HG03460 (cell line): ENCODE data around the gene CAPN12.

Source experiments
- ATAC-seq: cut with Tn5 transposase; IDR thresholded peaks from one replicate; pipeline ENCODE4 v1.9.1; 2021; ENCODE audit not compliant: unreplicated experiment

CAPN12 gene

DNA sequence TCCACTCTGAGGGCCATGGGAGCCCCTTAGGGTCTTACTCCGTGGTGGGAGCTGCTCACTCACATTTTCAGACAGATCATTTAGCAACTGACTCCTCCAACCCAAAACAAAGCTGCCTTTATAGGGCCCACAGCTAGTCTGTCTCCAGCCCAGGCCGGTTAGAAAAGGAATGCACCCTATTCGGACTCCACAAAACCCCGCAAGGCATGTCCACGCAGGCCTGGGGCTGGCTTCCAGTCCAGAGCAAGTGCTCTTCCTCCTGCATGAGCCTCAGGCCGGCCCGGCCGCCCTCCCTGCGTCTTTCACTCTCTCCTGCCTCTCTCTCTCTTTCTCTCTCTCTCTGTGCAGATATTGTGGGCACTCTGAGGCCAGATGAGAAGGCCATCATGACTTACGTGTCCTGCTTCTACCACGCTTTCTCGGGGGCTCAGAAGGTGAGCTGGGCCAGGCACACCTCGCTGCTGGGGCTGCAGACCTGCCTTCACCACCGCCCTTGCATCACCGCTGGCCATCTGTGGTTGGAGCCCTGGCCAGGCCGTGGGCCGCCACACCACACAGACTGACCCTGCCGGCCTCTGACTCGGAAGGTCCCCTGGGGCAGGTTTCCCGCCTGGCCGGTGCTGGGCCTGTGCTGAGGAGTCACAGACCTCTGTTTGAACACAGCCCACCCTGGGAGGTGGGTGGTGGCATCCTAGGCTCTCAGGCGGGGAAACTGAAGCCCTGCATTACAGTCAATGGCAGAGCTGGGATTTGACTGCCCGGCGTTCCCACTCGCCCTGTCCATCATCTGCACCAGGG is 33.1 kb downstream of the CAPN12 start:
- ATAC-seq = no peak

DNA sequence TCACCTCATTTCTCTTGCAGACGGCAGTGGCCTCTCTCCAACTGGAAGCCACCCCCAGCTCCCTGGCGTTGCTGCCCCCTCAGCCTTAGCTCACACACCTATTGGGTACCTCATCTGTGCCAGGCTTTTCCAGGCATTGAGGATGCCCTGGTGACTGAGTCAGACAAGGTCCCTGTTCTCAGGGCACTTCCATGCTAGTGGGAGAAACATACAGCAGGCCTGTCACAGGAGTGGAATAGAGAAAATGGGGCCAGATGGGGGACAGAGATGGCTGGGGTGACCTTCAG is 33.9 kb downstream of the CAPN12 start:
- no peak for ATAC-seq

DNA sequence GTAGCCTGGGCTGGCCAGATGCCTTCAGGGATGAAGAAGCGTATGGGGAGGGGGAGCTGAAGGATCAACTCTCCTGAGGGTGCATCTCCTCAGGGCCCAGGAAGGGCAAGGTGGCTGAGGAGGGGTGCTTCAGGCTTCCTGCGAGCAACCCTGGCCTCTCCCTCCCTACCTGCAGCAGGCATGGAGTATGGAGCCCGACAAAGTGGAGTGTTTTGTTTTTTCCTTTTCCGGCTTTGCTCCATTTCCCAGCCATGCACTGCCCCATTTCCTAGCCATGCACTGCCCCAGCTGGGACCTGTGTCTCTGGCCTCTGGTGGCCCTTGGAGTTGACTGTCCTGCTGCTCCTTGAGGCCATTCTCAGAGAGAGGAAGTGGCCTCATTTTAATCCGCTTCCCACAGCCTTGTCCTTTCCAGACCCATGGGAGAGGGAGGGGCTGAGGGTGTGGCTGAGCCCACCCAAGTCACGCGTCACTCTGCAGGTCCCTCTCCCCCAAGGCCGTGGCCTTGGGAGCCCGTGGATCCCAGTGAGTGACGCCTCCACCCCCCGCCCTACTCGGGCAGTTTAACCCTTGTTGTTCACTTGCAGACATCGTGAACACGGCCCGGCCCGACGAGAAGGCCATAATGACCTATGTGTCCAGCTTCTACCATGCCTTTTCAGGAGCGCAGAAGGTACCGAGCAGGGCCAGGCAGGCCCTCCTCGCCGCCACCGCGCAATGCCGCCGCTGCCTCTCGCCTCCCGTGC is 34.4 kb downstream of the CAPN12 start:
- ATAC-seq = no peak

DNA sequence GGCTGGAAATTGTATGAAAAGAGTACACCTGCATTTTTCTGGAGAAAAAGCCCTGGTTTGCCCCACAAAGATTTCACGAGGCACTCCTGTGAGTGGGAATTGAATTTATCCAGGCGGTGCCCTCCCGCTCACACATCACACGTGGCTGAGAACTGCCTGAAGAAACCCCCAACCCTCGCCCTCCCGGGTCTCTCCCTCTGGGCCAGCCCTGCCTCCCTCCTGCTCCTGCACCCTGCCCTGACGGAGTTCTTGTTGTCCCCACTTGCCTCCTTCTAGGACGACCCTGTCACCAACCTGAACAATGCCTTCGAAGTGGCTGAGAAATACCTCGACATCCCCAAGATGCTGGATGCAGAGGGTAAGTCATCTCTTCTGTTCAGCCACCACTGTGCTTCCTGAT is 35.2 kb downstream of the CAPN12 start:
- ATAC-seq = no peak

DNA sequence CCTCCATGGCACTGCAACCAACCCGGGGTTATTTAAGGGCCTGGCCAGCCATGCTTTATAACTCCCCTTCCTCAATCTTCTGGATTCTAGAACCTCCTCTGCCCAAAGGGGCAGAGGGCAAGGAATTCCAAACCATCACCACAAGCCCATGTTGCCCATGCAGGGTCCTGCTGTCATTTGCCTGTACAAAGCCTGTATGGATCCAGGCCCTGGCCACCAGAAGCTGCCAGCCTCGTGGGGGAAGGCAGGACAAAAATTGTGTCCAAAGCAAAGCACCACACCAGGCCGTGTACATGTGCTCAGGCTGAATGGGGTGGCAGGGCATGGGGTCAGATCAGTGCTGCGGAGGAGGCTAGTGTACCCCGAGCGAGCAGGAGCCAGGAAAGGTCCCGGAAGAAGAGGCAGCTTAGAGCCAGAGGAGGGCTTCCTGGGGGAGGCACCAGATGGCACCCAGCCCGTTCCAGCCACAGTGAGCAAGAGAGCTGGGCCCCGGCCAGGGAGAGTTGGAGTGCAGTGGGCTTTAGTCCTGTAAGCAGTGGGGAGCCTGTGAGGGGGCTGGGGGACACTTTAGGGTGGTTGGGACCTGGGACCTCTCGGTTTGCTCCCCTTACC is 35.8 kb downstream of the CAPN12 start:
- no peak for ATAC-seq

DNA sequence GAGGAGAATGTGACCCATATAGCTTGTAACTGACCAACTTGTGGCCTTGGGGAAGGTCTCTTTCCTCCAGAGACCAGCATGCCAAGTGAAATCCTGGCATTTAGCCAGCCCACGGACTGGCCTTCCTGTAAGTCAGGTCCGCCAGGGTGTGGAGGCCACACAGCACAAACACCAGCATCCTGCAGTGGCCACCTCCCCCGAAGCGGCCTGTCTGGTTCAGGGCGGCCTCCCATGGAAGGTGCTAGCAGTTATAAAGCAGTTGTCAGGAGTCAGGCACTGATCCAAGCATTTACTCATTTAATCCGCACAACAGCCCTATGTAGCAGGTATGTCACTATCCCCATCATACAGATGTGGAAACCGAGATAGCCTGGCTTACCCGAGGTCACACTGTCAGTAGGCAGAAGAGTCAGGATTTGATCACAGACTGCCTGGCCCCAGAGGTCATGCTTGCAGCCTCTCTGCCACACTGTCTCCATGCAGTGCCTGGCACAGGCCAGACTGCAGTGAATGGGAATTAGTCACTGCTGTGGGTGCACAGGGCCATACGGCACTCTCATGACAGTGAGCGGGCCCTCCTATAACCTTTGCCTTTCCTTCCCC is 36.7 kb downstream of the CAPN12 start:
- ATAC-seq = no peak

DNA sequence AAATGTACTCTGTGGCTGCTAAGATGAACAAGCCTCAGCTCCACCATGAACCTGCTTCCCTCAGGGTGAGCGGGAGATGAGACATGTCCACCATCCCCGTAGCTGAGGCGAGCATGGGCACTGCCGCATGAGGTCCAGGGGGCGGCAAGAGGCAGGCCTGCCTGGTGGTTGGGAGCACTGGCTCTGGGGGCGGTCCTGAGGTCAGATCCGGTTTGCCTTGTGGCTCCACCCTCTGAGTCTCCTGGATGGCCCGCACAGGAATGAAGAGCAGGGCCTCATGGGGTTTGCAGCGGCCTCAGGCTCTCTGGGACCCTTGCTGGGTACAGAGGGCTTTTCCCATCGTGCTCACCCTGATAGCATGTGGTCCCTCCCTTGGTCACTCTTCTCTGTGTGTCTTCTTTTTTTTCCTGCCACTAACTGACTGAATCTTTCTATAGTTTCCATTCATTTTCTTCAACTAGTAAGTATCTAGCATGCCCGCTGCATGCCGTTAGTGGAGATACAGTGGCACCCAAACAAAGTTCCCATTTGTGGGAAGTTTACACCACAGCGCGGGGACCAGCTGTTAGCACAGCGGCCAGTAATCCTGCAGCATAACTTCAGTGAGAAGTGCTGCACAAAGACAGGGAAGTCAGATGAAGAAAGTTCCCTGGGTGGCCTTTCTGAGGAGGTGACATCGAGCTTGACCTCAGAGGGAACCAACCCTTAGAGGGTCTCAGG is 37.3 kb downstream of the CAPN12 start:
- ATAC-seq = no peak

DNA sequence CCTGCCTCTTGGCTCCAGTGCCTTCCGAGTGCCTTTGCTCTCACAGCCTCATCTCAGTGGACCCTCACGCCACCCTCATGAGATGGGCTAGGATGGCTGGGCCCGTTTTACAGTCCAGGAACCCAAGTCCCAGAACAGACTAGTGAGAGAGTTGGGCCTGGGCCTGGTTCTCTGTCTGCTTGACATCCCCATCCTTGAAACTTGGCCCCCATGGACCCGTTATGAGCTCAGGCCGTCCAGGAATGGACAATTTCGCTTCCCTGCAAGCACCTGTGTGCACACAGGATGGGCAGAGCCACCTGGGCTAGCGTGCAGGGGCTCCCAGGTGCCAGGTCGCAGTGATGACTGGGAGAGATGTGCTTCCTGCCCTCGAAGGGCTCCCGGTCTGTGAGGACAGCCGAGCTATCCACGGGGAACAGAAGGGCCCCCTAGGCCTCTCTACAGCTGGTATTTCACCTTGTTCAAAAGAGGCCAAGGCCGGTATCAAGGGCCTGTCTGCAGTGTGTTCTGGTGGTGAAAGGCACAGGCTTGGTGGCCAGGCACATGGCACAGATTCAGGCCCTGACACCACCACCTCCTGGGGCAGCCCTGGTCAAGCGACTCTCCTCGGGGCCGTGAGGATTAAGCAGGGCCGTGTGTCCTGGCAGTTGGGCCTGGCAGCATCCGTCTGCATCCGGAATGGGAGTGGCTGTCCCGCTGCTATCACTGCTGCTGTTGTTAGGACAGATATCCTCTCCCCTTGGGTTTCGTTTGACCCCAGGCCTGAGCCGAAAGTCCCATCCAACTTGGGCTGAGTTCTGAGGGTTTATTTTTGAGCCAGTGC is 38.9 kb downstream of the CAPN12 start:
- no peak for ATAC-seq

DNA sequence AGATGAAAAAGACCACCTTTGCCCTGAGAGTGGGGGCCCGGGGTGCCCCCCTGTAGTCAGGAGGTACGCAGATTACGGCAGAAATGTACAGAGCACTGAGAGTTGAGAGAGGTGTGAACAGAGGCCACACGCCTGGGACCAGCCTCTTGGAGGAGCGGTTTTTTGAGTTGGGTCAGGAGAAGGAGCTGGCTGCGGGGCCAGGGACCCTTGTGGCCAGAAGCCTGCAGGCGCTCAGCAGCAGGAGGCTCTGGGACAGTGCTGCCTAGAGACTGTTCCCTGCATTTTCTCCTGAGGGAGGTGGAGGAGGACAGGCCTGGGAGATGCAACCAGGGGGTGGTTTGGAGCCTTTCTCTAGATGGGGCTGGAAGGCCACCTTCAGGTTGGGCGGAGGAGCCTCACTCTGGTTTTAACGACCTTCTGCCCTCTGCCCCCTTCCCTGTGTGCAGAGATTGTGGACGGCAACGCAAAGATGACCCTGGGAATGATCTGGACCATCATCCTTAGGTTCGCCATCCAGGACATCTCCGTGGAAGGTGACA is 39.7 kb downstream of the CAPN12 start:
- no peak for ATAC-seq

DNA sequence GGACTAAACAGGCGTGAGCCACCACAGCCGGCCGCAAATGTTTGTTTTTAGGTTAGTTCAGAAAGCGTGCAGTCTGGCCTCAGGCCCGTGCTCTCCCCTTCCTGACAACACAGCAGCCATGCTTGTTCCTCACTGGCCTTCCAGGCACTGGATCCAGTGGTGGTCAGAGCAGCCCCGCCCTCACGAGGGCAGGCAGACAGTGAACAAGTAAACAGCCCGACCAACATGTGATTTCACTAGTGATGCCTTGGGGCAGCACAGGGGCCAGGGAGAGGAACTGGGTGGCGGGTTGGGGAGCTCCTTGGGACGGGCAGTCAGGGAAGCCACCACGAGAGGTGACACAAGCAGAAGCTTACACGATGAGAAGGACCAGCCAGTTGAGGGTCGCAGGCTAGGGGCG is 40.8 kb downstream of the CAPN12 start:
- no peak for ATAC-seq

DNA sequence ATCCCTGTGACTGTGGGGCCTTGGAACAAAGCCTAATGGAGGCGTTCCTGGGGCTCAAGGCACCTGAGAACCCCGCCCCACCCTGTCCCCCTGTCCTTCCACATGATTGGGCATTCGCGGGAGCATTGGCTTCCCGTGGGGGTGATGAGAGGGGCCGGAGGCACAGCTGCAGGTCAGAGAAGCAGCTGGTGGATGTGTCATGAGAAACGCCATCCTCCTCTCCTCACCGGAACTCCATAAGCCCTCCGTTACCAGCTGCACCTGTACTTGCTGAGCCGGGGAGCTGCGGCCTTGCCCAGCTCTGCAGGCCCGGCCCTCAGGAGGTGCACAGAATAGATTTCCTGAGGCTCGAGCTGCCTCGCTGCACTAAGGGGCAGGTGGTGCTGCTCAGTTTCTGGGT is 42.0 kb downstream of the CAPN12 start:
- ATAC-seq = no peak

DNA sequence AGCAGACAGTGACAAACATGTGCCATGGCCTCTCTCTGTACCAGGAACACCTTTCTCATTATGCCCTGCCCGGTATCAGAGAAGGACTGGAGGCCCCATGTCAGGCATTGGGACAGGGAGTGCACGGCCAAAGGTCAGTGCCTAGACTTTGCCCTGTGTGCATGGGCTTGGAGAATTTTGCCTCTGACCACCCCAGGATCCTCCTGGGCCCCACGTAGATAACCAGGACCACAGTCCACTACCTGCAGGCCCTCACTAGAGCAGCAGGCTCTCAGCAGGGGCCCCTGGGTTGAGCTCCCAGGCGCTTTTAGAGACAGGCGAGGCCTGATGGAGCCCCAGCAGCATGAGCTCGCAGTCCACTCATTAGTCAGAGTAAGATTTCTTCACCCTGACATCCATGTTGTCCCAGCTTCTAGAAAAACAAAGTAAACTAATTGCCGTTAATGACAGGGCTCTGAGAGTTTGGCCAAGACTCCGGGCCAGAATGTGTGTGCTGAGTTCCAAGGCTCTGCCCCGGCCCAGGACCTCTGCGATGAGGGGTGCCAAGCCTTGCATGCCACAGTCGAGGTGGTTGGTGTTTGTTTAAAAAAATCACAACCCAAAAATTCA is 42.7 kb downstream of the CAPN12 start:
- ATAC-seq = no peak

DNA sequence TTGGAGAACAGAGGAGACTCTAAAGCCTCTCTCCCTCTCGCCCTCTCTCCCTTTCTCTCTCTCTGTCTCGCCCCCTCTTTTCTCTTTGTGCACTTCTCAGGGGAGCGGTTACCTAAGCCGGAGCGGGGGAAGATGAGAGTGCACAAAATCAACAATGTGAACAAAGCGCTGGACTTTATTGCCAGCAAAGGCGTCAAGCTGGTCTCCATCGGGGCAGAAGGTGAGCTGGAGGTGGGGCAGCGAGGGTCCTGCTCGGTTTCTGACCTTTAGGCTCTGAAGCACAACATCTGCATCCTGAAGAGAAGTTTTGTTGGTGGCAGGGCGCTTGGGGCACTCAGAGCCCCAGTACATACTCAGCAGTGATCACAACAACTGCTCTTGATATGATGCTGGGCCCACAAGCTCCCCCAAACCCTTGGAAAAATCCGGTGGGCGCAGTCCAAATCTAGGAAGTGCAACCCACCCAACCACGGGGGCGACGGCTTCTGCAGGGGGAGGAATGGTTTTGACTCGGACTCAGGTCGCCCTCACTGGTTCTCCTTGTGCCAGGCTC is 43.3 kb downstream of the CAPN12 start:
- ATAC-seq = no peak

DNA sequence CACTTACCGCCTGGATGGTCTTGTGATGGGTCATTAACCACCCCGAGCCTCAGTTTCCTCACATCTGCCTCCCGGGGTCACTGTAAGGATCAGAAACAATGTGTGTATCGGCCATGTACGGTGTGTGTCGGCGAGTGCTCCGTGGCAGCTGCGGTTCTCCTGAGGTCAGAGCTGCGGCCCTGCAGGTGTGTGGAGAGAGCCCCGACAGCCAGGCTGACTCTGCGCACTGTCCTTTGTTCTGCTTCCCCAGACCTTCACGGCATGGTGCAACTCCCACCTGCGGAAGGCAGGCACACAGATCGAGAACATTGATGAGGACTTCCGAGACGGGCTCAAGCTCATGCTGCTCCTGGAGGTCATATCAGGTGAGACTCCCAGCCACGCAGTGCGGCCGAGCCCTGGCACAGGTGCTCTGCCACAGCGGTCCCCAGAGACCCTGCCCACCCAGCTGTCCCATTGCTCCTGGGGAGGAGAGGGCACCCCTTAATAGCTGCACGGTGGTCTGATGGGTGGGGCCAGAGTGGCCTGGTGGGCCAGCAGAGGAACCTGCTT is 43.8 kb downstream of the CAPN12 start:
- no peak for ATAC-seq

DNA sequence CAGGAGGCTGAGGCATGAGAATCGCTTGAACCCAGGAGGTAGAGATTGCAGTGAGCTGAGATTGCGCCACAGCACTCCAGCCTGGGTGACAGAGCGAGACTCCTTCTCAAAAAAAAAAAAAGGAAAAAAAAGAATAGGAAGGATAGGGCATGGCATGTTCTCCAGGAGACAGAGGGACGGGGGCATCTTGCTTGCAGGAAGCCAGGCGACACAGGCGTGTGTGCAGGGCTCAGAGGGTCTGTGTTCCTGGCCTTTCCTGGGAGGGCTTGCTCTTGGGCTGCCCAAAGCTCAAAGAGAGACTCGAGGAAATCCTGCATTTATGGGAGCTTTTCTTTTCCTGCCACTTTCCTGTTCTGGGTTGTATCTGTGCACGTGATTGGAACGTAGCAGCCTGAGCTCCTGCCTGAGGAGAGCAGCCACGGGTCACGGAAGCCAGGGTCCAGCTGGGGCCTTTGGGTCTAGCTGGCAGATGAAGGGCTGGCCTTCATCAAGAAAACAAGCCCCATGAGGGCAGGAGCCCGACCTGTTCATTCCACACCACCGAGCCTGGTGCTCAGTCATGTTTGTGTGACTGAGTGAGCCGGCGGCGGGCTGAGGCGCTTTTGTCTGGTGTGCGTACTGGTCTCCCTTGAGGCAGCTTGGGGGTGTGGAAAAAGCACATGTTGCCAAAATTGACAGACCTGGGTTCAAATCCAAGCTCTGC is 44.5 kb downstream of the CAPN12 start:
- ATAC-seq = no peak

DNA sequence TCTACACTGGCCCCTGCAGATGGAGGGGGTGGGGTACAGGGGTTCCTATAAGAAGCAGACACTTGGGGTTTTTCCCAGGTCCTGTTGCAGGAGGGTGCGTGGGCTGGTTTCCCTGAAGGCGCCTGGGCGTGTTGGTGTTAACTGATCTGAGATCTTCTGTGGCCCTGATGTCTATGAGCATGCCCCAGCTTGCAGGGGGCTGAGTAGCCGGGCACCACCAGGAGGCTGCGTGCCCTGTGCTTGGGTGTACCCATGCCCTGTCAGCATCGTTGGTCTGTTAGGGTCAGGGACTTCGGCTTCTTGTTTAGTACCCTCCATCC is 45.3 kb downstream of the CAPN12 start:
- no peak for ATAC-seq

DNA sequence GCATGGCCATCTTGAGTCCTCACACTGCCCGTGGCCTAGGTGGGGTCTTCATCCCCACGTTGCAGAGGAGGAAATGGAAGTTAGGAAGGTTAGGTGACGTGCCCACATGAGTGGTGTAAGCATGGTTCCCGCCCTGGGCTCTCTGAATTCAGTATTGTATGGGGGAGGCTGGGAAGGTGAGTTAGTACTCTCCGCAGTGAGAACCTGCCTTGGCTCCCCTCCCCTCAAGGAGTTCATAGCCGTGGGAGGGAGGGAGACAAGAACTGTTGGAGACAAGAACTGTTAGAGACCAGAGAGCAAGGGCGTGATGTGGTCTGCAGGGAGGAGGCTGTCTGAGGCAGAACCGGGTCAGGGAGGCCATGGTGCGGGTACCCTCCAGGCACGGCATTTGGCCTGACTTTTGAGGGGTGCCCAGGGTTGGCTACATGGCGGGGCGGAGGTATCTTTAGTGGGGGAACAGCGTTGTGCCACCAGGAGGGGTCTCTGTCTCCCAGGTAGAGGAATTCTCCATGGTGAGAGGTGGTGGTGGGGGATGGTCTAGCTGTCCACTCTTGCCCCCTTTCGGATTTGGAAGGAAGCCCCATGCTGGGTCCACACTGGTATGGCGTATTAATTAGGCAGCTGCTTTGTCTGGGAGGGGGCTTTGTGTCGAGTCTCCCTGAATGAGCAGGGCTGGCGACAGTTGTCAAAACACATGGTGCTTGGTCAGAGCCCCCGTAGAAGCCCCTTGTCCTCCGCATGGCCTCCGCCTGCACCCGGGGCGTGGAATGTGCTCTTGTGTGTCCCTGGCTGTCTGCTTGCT is 45.8 kb downstream of the CAPN12 start:
- ATAC-seq = no peak

DNA sequence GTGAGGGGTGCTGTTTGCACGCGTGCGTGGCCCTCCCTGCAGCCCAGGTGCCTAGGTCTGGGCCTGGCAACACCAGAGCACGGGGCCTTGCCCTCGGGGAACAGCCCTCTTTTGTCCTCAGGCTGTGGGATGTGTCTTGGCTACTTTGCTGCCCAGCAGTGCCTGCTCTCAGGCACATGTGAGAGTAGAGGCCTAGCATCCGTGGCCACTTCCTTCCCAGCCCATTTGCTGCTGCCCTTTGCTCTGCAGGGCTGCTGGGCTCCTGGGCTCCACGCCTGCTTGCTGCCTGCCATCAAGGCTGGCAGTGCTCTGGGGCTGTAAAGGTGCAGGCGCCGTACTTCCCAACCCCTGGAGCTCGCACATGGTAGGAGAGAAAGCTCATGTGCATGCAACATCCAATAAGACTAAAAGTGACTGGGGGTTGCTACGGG is 46.6 kb downstream of the CAPN12 start:
- no peak for ATAC-seq
